Measurements from ENCODE around the gene CES4A.

The CES4A gene

GRCh38 chr16:67053767-67054334 is 65.5 kb downstream of the CES4A start:
- no peak for DNase-seq (ENCODE audit: low read depth)

- DNase-seq (ENCODE audit: low read depth), result peak; percentile 38
Observed at GRCh38 chr16:67054901-67055300, 66.5 kb downstream of the CES4A start.

- DNase-seq (ENCODE audit: low read depth), result peak; percentile 99
Observed at GRCh38 chr16:67055712-67056487, 67.5 kb downstream of the CES4A start.

Data from EH (cell line).